Measurements from ENCODE around the gene RBBP8.

DNA sequence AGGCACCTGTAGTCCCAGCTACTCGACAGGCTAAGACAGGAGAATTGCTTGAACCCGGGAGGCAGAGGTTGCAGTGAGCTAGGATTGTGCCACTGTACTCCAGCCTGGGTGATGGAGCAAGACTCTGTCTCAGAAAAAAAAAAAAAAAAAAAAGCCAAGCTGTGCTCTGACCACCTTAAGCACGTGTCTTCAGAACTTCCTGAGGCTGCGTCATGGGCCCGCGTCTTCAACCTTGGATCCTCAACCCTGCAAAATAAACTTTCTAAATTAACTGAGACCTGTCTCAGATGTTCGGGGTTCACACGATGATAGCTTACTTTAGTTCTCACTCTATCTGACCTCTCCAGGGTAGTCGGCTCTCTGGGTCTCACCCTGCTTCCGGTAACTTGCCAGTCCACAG is 136.4 kb downstream of the RBBP8 start:
- TF ChIP-seq POLR2A (IDR thresholded peaks at IDR 0.05; ENCODE audit: low read depth, low read length) (no peak), POLR2AphosphoS5 (IDR thresholded peaks at IDR 0.05; ENCODE audit: low read depth, low read length) (no peak), TAF1 (IDR thresholded peaks at IDR 0.05; ENCODE audit: low read depth, low read length) (no peak), SPI1 (IDR thresholded peaks at IDR 0.05; ENCODE audit: low read depth, low read length) (no peak), POU2F2 (IDR thresholded peaks at IDR 0.05; ENCODE audit: low read depth, low read length) (no peak), PAX5 (IDR thresholded peaks at IDR 0.05; ENCODE audit: insufficient read depth, low read length, severe bottlenecking) (no peak)
